Activated T-cell treated with anti-CD3 and anti-CD28 coated beads, Interleukin-2, amount 50 U/mL, for 24 hours (primary cell): ENCODE data around the gene SPATA19.

ENCODE experiments used
- DNase-seq: peaks from one replicate; pipeline ENCODE4 v3.0.0-alpha.2; 2020
- H3K27ac Mint-ChIP-seq: 2 replicates; pipeline ENCODE4 v1.8.0; 2020; ENCODE audit warnings: mild to moderate bottlenecking, mixed read lengths
- H3K27me3 Mint-ChIP-seq: 2 replicates; pipeline ENCODE4 v1.8.0; 2020; ENCODE audit warnings: mixed read lengths
- H3K36me3 Mint-ChIP-seq: 2 replicates; pipeline ENCODE4 v1.8.0; 2020; ENCODE audit warnings: low read depth, mixed read lengths
- H3K4me1 Mint-ChIP-seq: 2 replicates; pipeline ENCODE4 v1.8.0; 2020; ENCODE audit warnings: low read depth, mixed read lengths
- H3K4me3 Mint-ChIP-seq: 2 replicates; pipeline ENCODE4 v1.8.0; 2020; ENCODE audit warnings: mild to moderate bottlenecking, moderate library complexity, mixed read lengths
- H3K9me3 Mint-ChIP-seq: 2 replicates; pipeline ENCODE4 v1.8.0; 2020; ENCODE audit warnings: mixed read lengths

SPATA19 gene

DNA sequence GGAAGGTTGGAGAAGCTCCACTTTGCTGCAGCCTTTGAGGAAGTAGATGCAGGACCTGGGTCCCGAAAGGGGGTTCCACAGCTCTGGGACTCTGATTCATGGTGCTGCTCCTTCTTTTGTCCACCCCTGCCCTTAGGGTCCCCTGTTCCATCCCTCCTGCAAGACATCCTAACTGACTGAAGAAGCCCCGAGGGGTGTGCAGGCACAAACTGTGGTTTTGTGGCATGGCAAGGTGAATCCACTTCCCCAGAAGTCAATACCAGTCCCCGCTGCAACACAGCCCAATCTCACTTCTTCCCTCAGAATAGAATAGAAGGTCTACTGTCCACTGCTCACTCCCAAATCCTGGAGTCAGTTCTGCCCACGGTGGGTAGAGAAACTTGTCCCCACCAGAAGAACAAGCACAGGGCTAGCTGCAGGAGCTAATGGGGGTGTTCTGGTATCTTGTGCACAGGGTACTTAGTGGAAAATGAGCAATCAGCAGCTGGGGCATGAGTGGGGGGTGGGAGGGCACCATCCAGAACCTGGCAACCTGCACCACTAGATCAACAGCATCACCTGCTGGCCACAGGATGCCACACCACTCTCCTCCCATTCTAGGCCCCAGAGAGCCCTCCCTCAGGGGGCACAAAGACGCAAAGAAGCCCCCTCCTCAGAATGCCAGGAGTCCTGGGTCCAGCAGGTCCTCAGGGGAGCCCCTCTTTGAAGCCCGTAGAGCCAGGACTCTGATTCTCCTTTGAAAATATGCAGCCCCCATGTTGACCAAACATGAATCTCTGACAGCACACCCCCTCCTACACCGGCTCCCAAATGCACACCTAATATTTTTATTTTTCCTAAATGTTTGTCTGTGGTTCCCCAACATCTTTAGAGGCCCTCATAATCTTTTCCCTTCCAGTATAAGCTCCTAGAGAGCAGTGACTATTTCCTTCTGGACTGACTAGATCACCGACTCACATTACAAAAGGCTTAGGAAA lies 14.1 kb downstream of the SPATA19 start:
- Mint-ChIP-seq H3K9me3 (no peaks in the 10 kb centered on the region), H3K36me3 (no peaks in the 10 kb centered on the region), H3K4me3 (no peak overlapping the region), H3K27ac (no peak overlapping the region), H3K27me3 (peaks cover 20% of the 10 kb centered on the region), H3K4me1 (peaks cover 16% of the 10 kb centered on the region)
- DNase-seq, result no peak

DNA sequence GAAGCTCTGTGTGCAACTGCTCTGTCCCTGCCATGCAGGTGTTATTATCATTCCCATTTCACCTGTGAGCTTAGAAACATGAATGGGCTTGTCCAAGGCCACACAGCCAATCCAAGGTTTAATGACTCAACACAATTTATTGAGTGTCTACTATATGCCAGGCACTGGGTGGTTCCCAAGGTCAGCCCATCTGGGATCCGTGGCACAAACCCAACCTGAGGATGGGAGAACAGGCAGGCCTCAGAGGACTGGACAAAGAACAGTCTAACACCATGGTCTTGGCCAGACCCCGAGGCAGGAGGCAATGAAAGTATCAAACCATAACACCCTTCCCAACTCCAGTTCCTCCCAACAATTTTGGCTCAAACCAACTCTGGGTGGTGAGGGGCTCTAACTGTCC lies 15.7 kb downstream of the SPATA19 start:
- H3K27ac Mint-ChIP-seq, result no peak overlapping the region
- H3K36me3 Mint-ChIP-seq, result no peaks in the 10 kb centered on the region
- no peak for DNase-seq

DNA sequence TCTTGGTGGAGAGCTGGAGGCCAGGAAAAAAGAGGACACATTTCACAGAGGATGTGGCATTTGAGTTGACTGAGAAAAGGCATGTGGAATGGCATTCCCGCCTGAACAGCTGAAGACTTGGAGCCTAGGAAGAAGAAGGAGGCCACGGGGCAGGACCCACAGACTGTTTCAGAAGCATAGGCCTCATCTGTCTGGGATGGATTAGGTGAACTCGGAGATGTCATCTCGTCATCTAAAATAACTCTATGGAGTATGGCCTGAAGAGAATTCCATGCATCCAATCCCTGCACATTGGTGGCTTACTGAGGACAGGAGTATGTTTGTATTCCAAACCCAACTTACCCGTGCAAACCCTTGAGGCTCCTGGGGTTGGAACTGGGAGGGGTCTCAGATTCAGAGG lies 16.4 kb downstream of the SPATA19 start:
- H3K9me3 Mint-ChIP-seq, result no peaks in the 10 kb centered on the region
- H3K27ac Mint-ChIP-seq, result no peak overlapping the region
- DNase-seq, result no peak
- peaks cover 8% of the 10 kb centered on the region for H3K27me3 Mint-ChIP-seq
- no peaks in the 10 kb centered on the region for H3K36me3 Mint-ChIP-seq
- no peaks in the 10 kb centered on the region for H3K4me1 Mint-ChIP-seq
- H3K4me3 Mint-ChIP-seq, result no peak overlapping the region

More for the DNA sequence above, 15.7 kb downstream of the SPATA19 start:
- Mint-ChIP-seq H3K9me3 (no peaks in the 10 kb centered on the region), H3K27me3 (peaks cover 8% of the 10 kb centered on the region), H3K4me3 (no peak overlapping the region), H3K4me1 (peaks cover 2% of the 10 kb centered on the region)

- H3K4me3 Mint-ChIP-seq, result no peak overlapping the region
- H3K36me3 Mint-ChIP-seq, result no peaks in the 10 kb centered on the region
- no peak for DNase-seq
- peaks cover 8% of the 10 kb centered on the region for H3K27me3 Mint-ChIP-seq
- H3K9me3 Mint-ChIP-seq, result no peaks in the 10 kb centered on the region
- no peaks in the 10 kb centered on the region for H3K4me1 Mint-ChIP-seq
- H3K27ac Mint-ChIP-seq, result no peak overlapping the region
Measured at GRCh38 chr11:133827556-133827955, 17.8 kb downstream of the SPATA19 start.

GRCh38 chr11:133826866-133827265 lies 18.4 kb downstream of the SPATA19 start:
- Mint-ChIP-seq H3K4me1 (no peaks in the 10 kb centered on the region), H3K9me3 (no peaks in the 10 kb centered on the region), H3K27me3 (peaks cover 11% of the 10 kb centered on the region), H3K27ac (no peak overlapping the region), H3K36me3 (no peaks in the 10 kb centered on the region), H3K4me3 (no peak overlapping the region)
- DNase-seq, result no peak

GRCh38 chr11:133825666-133826065 lies 19.6 kb downstream of the SPATA19 start:
- Mint-ChIP-seq H3K9me3 (no peaks in the 10 kb centered on the region), H3K4me3 (no peak overlapping the region), H3K27ac (no peak overlapping the region), H3K27me3 (peaks cover 17% of the 10 kb centered on the region), H3K4me1 (no peaks in the 10 kb centered on the region), H3K36me3 (no peaks in the 10 kb centered on the region)
- no peak for DNase-seq

DNA sequence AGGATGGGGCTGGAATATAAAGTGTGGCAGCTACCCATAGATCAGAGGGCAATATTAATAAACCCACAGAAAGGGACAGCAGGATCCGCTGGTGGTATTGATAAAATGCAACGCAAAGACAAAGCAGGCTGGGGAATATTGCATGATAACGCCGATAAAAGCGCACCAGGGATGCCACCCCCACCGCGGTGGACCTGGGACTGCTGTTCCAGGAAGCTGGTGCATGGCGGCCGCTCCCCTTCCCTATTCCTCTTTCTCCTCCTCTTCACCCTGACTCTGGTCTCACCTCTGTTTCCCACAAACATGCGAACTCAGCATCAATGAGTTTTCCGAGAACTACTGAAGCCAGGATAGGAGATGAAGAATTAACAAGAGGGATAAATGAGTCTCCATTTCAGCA lies 20.2 kb downstream of the SPATA19 start:
- H3K36me3 Mint-ChIP-seq, result no peaks in the 10 kb centered on the region
- H3K4me1 Mint-ChIP-seq, result no peaks in the 10 kb centered on the region
- no peak for DNase-seq
- no peak overlapping the region for H3K4me3 Mint-ChIP-seq
- H3K9me3 Mint-ChIP-seq, result no peaks in the 10 kb centered on the region
- no peak overlapping the region for H3K27ac Mint-ChIP-seq
- H3K27me3 Mint-ChIP-seq, result peaks cover 18% of the 10 kb centered on the region

DNA sequence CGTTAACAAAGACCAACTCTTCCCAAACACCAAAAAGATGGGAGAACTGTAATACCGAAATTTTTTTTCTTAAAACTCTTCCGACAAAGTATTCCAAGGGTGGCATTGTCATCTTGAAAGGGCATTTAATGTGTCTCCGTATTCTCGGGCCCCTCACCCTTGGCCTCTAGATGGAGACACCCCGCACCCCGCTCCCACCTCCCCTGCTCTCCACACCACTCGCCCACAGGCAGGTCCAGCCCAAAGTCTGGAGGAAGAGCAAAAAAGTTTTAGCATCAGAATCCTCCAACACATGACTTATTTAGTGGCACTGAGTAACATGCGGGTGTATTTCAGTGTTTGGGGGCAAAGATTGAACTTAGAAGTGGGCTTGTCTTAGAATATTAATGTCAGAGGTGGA lies 20.7 kb downstream of the SPATA19 start:
- no peaks in the 10 kb centered on the region for H3K9me3 Mint-ChIP-seq
- no peak overlapping the region for H3K4me3 Mint-ChIP-seq
- H3K27ac Mint-ChIP-seq, result no peak overlapping the region
- peaks cover 18% of the 10 kb centered on the region for H3K27me3 Mint-ChIP-seq
- no peaks in the 10 kb centered on the region for H3K36me3 Mint-ChIP-seq
- no peaks in the 10 kb centered on the region for H3K4me1 Mint-ChIP-seq
- DNase-seq, result no peak

GRCh38 chr11:133823614-133824013 lies 21.7 kb downstream of the SPATA19 start:
- Mint-ChIP-seq H3K4me1 (no peaks in the 10 kb centered on the region), H3K27ac (no peak overlapping the region), H3K9me3 (no peaks in the 10 kb centered on the region), H3K4me3 (no peak overlapping the region), H3K27me3 (peaks cover 16% of the 10 kb centered on the region), H3K36me3 (no peaks in the 10 kb centered on the region)
- DNase-seq, result no peak

- Mint-ChIP-seq H3K27me3 (peaks cover 16% of the 10 kb centered on the region), H3K4me3 (no peak overlapping the region), H3K4me1 (no peaks in the 10 kb centered on the region), H3K27ac (no peak overlapping the region), H3K36me3 (no peaks in the 10 kb centered on the region), H3K9me3 (no peaks in the 10 kb centered on the region)
- no peak for DNase-seq
Measured at GRCh38 chr11:133823211-133823610, 22.1 kb downstream of the SPATA19 start.

GRCh38 chr11:133821776-133822175 lies 23.5 kb downstream of the SPATA19 start:
- no peaks in the 10 kb centered on the region for H3K4me1 Mint-ChIP-seq
- H3K36me3 Mint-ChIP-seq, result no peaks in the 10 kb centered on the region
- no peaks in the 10 kb centered on the region for H3K9me3 Mint-ChIP-seq
- no peak overlapping the region for H3K4me3 Mint-ChIP-seq
- DNase-seq, result no peak
- no peak overlapping the region for H3K27ac Mint-ChIP-seq
- peaks cover 12% of the 10 kb centered on the region for H3K27me3 Mint-ChIP-seq

DNA sequence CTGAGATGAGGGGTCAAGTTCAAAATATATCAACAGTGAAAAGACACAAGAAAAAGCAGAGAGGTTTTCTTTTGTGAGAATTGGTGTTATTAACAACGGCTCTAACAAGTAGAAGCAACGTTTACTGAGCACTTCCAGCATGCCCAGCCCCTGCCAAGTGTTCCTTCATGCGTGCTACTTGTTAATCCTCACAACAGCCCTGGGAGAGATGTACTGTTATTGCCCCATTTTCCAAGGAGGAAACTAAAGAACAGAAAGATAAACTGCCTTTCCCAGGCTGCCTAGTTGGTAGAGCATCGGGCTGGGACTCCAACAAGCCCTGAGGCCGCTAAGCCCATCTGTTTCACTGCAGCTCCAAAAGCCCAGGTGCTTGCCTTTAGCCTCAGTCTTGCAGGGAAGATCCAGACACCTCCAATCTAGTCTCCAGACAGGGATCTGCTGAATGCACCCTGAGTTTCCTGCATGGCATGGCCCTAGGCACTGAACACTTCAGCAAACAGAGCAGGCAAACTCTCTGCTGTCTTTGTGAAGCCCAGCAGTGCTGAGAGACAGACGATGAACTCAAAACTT lies 25.5 kb downstream of the SPATA19 start:
- Mint-ChIP-seq H3K36me3 (no peaks in the 10 kb centered on the region), H3K9me3 (no peaks in the 10 kb centered on the region), H3K27ac (no peak overlapping the region), H3K4me1 (no peaks in the 10 kb centered on the region), H3K4me3 (no peak overlapping the region), H3K27me3 (peaks cover 10% of the 10 kb centered on the region)
- no peak for DNase-seq

GRCh38 chr11:133819114-133819513 lies 26.2 kb downstream of the SPATA19 start:
- Mint-ChIP-seq H3K9me3 (no peaks in the 10 kb centered on the region), H3K4me1 (no peaks in the 10 kb centered on the region), H3K27me3 (peaks cover 15% of the 10 kb centered on the region), H3K36me3 (no peaks in the 10 kb centered on the region), H3K4me3 (no peak overlapping the region), H3K27ac (no peak overlapping the region)
- DNase-seq, result no peak

DNA sequence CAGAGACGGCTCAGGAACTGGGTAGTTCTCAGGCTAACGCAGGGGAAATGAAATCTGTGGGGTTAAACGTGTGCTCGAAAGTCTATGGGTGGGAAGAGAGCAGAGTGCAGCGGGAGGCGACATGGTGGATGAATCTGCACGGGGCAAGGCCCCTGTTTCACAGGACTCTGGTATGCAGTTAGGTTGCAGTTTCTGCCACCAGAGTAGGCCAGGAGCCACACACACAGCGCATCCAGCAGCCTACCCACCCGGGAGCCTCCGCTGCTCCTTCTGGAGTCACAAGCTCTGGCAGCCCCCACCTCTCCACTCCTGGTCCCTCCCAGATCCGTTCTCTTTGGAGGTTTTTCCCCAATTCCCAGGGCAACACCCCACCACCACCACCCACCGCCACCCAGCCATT lies 27.0 kb downstream of the SPATA19 start:
- H3K27ac Mint-ChIP-seq, result no peak overlapping the region
- H3K27me3 Mint-ChIP-seq, result peaks cover 21% of the 10 kb centered on the region
- no peaks in the 10 kb centered on the region for H3K4me1 Mint-ChIP-seq
- no peaks in the 10 kb centered on the region for H3K9me3 Mint-ChIP-seq
- DNase-seq, result no peak
- H3K4me3 Mint-ChIP-seq, result no peak overlapping the region
- H3K36me3 Mint-ChIP-seq, result no peaks in the 10 kb centered on the region

DNA sequence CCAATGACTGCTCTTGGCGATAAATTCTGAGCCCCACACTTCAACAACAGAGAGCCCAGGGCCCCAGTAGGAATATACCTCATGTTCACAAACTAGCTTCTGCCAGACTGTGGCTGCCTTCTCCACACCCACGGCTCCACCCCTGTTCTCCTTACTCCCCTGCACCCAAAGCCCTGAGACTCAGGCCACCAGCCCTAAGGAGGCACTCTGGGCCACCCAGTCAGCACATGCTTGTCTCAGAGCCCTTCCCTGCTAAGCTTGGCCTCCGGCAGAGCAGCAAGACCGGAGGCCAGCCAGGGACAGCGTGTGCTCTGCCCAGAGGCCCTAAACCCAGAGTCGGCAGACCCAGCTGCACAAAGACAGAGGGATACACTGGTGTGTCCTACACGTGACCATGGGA lies 27.9 kb downstream of the SPATA19 start:
- Mint-ChIP-seq H3K27me3 (peaks cover 23% of the 10 kb centered on the region), H3K9me3 (no peaks in the 10 kb centered on the region), H3K4me3 (no peak overlapping the region), H3K27ac (no peak overlapping the region), H3K4me1 (no peaks in the 10 kb centered on the region), H3K36me3 (no peaks in the 10 kb centered on the region)
- DNase-seq, result no peak
